Ascending aorta (tissue), 2 donors: ENCODE results near the gene MPZL1. TPM values are rescaled to one million over a fixed set of nuclear protein-coding genes. Genes with fewer than 3 reads are reported as not detected.
"Not testable (repeated sequence)": the region's sequence is repeated elsewhere in the genome, so short reads cannot be mapped to it uniquely, and the experiment has no call there.

Source experiments
- DNase-seq, 2 donors: peaks; one replicate each; pipeline ENCODE4 v3.0.0-alpha.2; 2019; ENCODE audit warnings: low spot score in 2 of 2
- H3K27ac ChIP-seq, 2 donors: fragments of 200-600 bp; sonication (generic); one replicate each; pipeline ENCODE4 v1.5.1; 2016 to 2017; ENCODE audit warnings: mild to moderate bottlenecking in 1 of 2
- H3K27me3 ChIP-seq: fragments of 200-600 bp; sonication (generic); one replicate; pipeline ENCODE4 v1.5.1; 2017
- H3K36me3 ChIP-seq, 2 donors: fragments of 200-600 bp; sonication (generic); one replicate each; pipeline ENCODE4 v1.5.1; 2016
- H3K4me1 ChIP-seq, 2 donors: fragments of 200-600 bp; sonication (generic); one replicate each; pipeline ENCODE4 v1.5.1; 2016 to 2017; ENCODE audit warnings: mild to moderate bottlenecking in 1 of 2
- H3K4me3 ChIP-seq, 2 donors: fragments of 200-600 bp; sonication (generic); one replicate each; pipeline ENCODE4 v1.5.1; 2016 to 2017; ENCODE audit warnings: mild to moderate bottlenecking in 1 of 2
- H3K9me3 ChIP-seq, 2 donors: fragments of 200-600 bp; sonication (generic); one replicate each; pipeline ENCODE4 v1.5.1; 2016
- intact Hi-C: fragments of 100-400 bp; cut with DNase I; formaldehyde crosslinking; loops from one replicate; pipeline ENCODE4 v1.15.1; 2023
- total RNA-seq: library from RNA; depleted of rRNA; stranded (reverse); fragments of >200 nt; gene quantifications from one replicate; pipeline ENCODE4 v1.1.0, GENCODE V29; 2016
- TF ChIP-seq, protein P1 (sequence below), 3 experiments: fragments of 200-600 bp in 2 of 3; fragments of 450-650 bp in 1 of 3; sonication (generic) in 2 of 3; IDR thresholded peaks; one replicate each; pipeline ENCODE4 v1.5.1; 2016 to 2019; ENCODE audit warnings: antibody characterized with exemption in 3 of 3, mild to moderate bottlenecking in 1 of 3, moderate library complexity in 1 of 3

Gene MPZL1
- total RNA-seq, 1 donor from 2014 or later, result 58.9 TPM

DNA sequence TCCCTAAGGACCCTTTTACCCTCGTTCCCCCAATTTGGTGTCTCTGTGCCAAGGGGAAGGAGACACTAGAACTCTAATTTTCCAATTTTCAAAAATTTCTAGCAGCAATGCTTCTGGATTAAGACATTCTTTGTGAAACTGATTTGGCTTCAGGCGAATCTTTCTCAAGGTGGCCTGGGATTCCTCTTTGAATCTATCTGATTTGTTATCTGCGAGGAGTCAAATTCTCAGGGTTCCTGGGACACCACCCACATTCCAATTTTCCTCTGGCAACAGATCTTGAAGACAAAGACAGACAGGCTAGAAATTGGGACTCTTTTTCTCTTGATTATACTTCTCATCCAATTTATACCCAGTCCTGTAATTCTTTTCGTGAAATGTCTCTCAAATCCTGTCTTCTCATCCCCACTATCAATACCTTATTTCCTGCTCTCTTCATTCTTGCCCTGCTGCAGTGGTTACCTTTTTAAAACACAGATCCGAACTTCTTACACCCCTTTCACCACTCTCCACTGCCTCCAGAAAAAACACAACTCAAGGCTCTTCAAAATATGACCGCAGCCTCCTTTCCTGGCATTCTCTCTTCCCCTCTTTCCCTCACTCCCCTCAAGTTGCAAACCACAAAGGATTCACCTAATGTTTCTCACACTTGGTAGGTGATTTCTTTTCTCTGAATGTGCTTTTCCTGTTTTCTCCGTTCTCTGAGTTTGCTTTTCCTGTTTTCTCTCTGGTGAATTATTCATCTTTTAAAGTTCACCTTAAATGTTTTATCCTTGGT lies 2.7 kb upstream of the MPZL1 start:
- Histone ChIP-seq H3K27ac (no peak overlapping the region), H3K4me1 (peaks cover 3 to 11% of the 10 kb centered on the region in 2 donors), H3K27me3 (no peaks in the 10 kb centered on the region), H3K36me3 (no peaks in the 10 kb centered on the region), H3K4me3 (no peak overlapping the region), H3K9me3 (no peaks in the 10 kb centered on the region)
- DNase-seq, result no peak
- intact Hi-C loops, result loop anchor here (10.0 kb wide), 1 partner anchor 1766 kb away; the partner anchor contains the start of gene SLC19A2
- TF ChIP-seq, protein P1, sequence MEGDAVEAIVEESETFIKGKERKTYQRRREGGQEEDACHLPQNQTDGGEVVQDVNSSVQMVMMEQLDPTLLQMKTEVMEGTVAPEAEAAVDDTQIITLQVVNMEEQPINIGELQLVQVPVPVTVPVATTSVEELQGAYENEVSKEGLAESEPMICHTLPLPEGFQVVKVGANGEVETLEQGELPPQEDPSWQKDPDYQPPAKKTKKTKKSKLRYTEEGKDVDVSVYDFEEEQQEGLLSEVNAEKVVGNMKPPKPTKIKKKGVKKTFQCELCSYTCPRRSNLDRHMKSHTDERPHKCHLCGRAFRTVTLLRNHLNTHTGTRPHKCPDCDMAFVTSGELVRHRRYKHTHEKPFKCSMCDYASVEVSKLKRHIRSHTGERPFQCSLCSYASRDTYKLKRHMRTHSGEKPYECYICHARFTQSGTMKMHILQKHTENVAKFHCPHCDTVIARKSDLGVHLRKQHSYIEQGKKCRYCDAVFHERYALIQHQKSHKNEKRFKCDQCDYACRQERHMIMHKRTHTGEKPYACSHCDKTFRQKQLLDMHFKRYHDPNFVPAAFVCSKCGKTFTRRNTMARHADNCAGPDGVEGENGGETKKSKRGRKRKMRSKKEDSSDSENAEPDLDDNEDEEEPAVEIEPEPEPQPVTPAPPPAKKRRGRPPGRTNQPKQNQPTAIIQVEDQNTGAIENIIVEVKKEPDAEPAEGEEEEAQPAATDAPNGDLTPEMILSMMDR (IDR thresholded peaks at IDR 0.05), result no peak

DNA sequence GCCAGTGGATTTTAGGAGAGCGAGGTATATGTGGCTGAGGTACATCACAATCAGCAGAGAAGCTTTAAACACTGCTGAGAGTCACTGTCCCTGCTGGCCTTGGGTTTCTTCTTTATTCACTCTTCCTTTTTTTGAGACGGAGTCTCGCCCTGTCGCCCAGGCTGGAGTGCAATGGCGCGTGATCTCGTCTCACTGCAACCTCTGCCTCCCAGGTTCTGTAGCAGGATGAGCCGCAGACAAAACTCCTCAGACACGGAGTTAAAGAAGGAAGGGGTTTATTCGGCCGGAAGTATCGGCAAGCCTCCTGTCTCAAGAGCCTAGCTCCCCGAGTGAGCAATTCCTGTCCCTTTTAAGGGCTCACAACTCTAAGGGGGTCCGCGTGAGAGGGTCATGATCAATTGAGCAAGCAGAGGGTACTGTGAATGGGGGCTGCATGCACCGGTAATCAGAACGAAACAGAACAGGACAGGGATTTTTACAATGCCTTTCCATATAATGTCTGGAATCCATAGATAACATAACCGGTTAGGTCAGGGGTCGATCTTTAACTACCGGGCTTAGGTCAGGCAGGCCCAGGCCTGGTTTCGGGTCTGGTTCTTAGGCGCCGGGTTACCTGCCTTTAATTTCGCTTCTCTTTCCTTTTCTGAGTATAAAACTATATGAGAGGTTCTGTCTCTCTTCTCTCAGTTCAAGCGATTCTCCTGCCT lies 1.9 kb upstream of the MPZL1 start:
- intact Hi-C loops, result loop anchor here (5.0 to 10.0 kb wide), 2 partner anchors 362 to 1765 kb away; partner anchors contain the start of gene SLC19A2
- not testable (repeated sequence) for H3K27me3 ChIP-seq, H3K27ac ChIP-seq, H3K9me3 ChIP-seq, H3K36me3 ChIP-seq, H3K4me3 ChIP-seq, DNase-seq
- H3K4me1 ChIP-seq, result peaks cover 3 to 17% of the 10 kb centered on the region in 2 donors

DNA sequence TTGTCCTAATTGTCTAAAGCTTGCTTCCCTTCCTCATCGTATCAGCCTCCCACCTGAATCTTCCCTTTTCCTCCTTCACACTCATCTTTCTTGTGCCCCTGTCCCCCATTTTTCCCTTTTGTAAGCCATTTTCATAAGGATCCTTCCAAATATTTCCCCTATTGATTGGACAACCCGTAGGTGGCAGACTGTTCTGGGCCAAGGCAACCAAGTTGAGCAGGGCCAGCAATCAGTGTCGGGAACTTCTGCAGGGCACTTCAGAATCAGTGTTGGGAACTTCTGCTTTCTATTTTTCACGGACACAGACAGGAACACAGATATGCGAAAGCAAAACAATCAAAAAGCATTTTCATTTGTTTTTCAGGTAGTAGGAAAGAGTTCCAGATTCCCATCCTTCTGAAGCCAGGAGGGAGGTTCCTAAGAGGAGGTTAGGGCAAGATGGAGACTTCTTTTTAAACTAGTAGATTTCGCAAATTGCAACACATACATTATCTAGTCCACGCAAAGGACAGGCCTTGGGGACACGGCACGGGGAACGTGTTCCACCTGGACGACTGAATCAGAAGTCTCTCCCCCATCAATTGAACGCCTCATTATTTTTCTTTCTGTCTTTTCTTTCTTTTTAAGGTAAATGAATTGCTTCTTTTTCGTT lies 691 bp upstream of the MPZL1 start:
- no peaks in the 10 kb centered on the region for H3K27me3 ChIP-seq
- intact Hi-C loops, result loop anchor here (1.0 to 5.0 kb wide), 3 partner anchors 76 to 361 kb away; no protein-coding TSS in a partner anchor
- H3K36me3 ChIP-seq, result no peaks in the 10 kb centered on the region
- H3K4me3 ChIP-seq, result peak overlapping the region; percentile 86 to 98
- TF ChIP-seq, protein P1 (IDR thresholded peaks at IDR 0.05), result peak in 1 of 3 experiments; percentile 32
- DNase-seq, result no peak
- H3K27ac ChIP-seq, result peak overlapping the region; percentile 89 to 94
- H3K4me1 ChIP-seq, result peaks cover 3 to 19% of the 10 kb centered on the region in 2 donors
- H3K9me3 ChIP-seq, result no peaks in the 10 kb centered on the region

DNA sequence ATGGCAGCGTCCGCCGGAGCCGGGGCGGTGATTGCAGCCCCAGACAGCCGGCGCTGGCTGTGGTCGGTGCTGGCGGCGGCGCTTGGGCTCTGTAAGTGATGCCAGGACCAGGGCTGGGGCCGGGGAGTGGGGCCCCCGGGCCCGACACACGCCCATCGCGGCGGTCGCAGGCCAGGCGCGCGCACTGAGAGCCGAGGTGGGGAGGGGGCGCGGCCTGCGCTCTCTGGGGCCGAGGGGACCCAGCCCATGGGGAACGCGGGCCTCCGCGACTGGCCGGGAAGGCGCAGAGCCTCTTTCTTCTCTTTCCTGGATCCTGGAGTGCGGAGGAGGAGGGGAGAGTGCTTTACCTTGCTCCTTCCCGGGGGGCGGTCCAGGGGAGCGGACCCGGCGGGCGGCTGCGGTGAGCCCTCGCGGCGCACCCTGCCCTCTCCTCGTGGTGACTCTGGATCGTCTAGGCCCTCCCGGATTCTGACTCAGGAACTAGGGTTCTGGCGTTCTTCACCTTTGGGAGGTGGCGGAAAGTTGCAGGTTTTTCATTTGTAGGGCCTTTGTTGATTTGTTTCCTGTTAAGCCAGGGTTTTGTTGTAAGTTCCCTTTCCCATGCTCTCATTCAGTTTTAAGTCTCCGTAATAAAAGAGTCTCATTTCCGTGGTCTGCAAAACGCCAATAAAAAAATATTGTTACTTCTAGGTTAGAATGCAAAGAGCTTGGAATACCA lies 529 bp downstream of the MPZL1 start:
- TF ChIP-seq, protein P1 (IDR thresholded peaks at IDR 0.05), result no peak

DNA sequence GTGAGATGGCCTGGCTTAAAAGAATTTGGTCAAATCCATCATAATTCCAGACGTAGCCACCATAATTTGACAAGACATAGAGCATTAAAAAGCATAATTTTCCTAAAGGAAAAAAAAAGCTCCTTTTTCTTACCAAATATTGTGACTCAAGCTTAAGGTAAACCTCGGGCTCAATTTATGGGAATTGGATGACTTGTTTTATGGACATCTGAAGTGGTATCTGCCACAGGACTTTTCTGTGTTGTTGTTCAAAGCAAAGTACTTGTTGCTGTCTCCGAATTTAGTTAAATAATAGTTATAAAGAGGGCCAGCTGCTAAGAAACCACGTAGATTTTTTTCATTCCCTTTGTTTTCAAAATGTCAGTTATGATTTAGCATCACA lies 1.1 kb downstream of the MPZL1 start:
- intact Hi-C loops, result loop anchor here (5.0 kb wide), 1 partner anchor 359 kb away; no protein-coding TSS in a partner anchor
- TF ChIP-seq, protein P1 (IDR thresholded peaks at IDR 0.05), result no peak
- no peaks in the 10 kb centered on the region for H3K36me3 ChIP-seq
- DNase-seq, result no peak
- no peaks in the 10 kb centered on the region for H3K27me3 ChIP-seq
- H3K27ac ChIP-seq, result peak overlapping the region; percentile 89 to 94
- H3K4me1 ChIP-seq, result peaks cover 3 to 28% of the 10 kb centered on the region in 2 donors
- peak overlapping the region; percentile 86 to 98 for H3K4me3 ChIP-seq
- H3K9me3 ChIP-seq, result no peaks in the 10 kb centered on the region

More for the DNA sequence above, 529 bp downstream of the MPZL1 start:
- intact Hi-C loops, result loop anchor here (5.0 kb wide), 1 partner anchor 360 kb away; no protein-coding TSS in a partner anchor
- Histone ChIP-seq H3K27ac (peak overlapping the region; percentile 89 to 94), H3K4me3 (peak overlapping the region; percentile 86 to 98), H3K9me3 (no peaks in the 10 kb centered on the region), H3K27me3 (no peaks in the 10 kb centered on the region), H3K4me1 (peaks cover 3 to 25% of the 10 kb centered on the region in 2 donors), H3K36me3 (no peaks in the 10 kb centered on the region)
- peak in 1 of 2 donors; percentile 69 for DNase-seq
